ENCODE results near the gene SPTY2D1.

GRCh38 chr11:18618342-18619025 lies 15.7 kb downstream of the SPTY2D1 start:
- TF ChIP-seq CTCF (IDR thresholded peaks at IDR 0.05), result no peak
- TF ChIP-seq EZH2phosphoT487 (IDR thresholded peaks at IDR 0.05), result no peak
